GM12873 (cell line): ENCODE measurements around the gene PDE9A.

Experiments
- CTCF ChIP-seq: IDR thresholded peaks from 2 replicates; pipeline ENCODE4 v1.5.1; 2012; ENCODE audit warnings: low read depth, mild to moderate bottlenecking, moderate library complexity, low read length, control low read depth; ENCODE audit not compliant: insufficient read depth; ENCODE audit errors: missing control alignments

Gene PDE9A

DNA sequence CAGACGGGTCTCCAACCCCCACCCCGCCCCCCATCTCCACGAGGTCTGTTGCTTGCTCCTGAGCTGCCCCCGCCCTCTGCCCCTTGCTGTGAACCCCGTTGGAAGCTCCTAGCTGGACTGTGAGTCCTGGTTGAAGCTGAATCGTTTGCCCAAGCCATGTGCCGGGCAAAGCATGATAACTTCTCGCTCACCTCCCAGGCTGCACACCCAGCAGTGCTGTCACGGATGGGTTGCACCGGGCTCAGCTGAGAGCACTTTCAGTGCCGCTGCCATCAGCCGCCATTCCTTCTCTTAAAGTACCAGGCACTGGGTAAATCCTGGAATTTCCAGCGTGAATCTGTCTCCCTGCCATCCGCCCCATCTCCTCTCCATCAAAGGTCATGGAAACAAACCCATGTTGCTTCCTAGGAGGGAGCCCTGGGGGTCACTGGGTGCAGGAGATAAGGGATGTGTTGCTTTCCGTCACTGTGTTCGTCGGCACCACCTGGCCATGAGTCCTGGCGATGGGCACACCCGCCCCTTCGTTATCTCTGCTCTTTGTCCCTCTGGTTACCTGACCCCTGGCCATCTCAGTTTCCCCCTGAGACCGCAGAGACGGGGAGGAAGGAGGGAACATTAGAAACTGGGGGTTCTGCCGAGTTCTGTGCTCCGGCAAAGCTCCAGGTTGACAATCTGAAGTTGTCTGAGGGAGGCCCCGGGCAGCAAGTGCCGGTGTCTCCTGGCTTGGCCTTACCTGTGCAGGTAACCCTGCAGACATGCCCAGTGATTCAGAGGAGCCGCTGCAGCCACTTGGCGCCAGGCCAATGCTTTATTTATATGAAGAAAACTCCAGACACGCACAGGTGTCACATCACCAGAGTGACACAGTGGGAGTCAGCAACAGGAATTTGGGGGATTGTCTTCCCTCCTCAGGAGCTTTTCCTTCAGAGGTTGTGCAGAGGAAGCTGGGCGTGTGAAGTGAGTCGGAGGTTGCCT lies 2.7 kb downstream of the PDE9A start:
- no peak for TF ChIP-seq CTCF

GRCh38 chr21:42656872-42657271 lies 3.5 kb downstream of the PDE9A start:
- no peak for TF ChIP-seq CTCF

- TF ChIP-seq CTCF, result no peak
Measured at GRCh38 chr21:42657676-42658319, 4.4 kb downstream of the PDE9A start.

GRCh38 chr21:42658320-42659105 lies 5.1 kb downstream of the PDE9A start:
- TF ChIP-seq CTCF, result no peak

- no peak for TF ChIP-seq CTCF
Measured at GRCh38 chr21:42659416-42660117, 6.1 kb downstream of the PDE9A start.

- no peak for TF ChIP-seq CTCF
Measured at GRCh38 chr21:42660118-42660470, 6.7 kb downstream of the PDE9A start.
